CD4-positive, alpha-beta T cell (primary cell): ENCODE data around the gene ROPN1B. TPM values are rescaled to one million over a fixed set of nuclear protein-coding genes. Genes with fewer than 3 reads are reported as not detected.
"Not testable (repeated sequence)": the region's sequence is repeated elsewhere in the genome, so short reads cannot be mapped to it uniquely, and the experiment has no call there.

ENCODE experiments used
- ATAC-seq: fragments of 200-7000 bp; cut with Tn5 transposase; one replicate; pipeline ENCODE4 v1.10.0; 2022; ENCODE audit warnings: mild to moderate bottlenecking; ENCODE audit not compliant: poor library complexity
- CTCF ChIA-PET: fragments of 350-600 bp; sonication (Branson Sonifier 250); formaldehyde crosslinking; loops from one replicate; lab custom pipeline; 2021; ENCODE audit warnings: antibody characterized with exemption, inconsistent platforms; lab: Charles Lee
- POLR2A ChIA-PET: fragments of 350-600 bp; sonication (Branson Sonifier 250); formaldehyde crosslinking; loops from one replicate; lab custom pipeline; 2021; ENCODE audit warnings: antibody characterized with exemption, inconsistent platforms; lab: Charles Lee
- DNase-seq, 14 experiments: peaks; one replicate each; pipeline ENCODE4 v3.0.0-alpha.2; 2013 to 2020; ENCODE audit warnings: mixed read lengths in 2 of 14
- H3K27ac ChIP-seq, 2 donors: one replicate each; pipeline versions ENCODE4 v1.5.1 to v1.7.0; 2013; ENCODE audit warnings: low read length in 2 of 2, low read depth in 1 of 2, mild to moderate bottlenecking in 1 of 2
- H3K27me3 ChIP-seq, 2 experiments: 1 replicate in 1 of 2; 2 replicates in 1 of 2; pipeline versions ENCODE4 v1.6.1 to v1.7.0; 2013; ENCODE audit warnings: low read length in 2 of 2, control low read depth in 1 of 2, mild to moderate bottlenecking in 1 of 2, moderate library complexity in 1 of 2; ENCODE audit not compliant: insufficient read depth in 2 of 2, control insufficient read depth in 1 of 2
- H3K36me3 ChIP-seq: one replicate; pipeline ENCODE4 v1.6.1; 2013; ENCODE audit warnings: low read length, control low read depth; ENCODE audit not compliant: insufficient read depth
- H3K4me1 ChIP-seq: one replicate; pipeline ENCODE4 v1.6.1; 2013; ENCODE audit warnings: low read length, control low read depth; ENCODE audit not compliant: insufficient read depth
- H3K4me3 ChIP-seq: one replicate; pipeline ENCODE4 v1.5.1; 2013; ENCODE audit warnings: mild to moderate bottlenecking, low read length, moderate library complexity
- H3K9me3 ChIP-seq, 2 experiments: 1 replicate in 1 of 2; 2 replicates in 1 of 2; pipeline versions ENCODE4 v1.6.1 to v1.7.0; 2013; ENCODE audit warnings: low read length in 2 of 2, mild to moderate bottlenecking in 2 of 2, control low read depth in 1 of 2, moderate library complexity in 1 of 2; ENCODE audit not compliant: control insufficient read depth in 1 of 2, insufficient read depth in 1 of 2
- H3K27ac Mint-ChIP-seq: one replicate; pipeline ENCODE4 v1.8.0; 2020; ENCODE audit warnings: mixed read lengths
- H3K27me3 Mint-ChIP-seq: one replicate; pipeline ENCODE4 v1.8.0; 2021; ENCODE audit warnings: mixed read lengths
- H3K36me3 Mint-ChIP-seq: one replicate; pipeline ENCODE4 v1.8.0; 2021; ENCODE audit warnings: low read depth, mixed read lengths
- H3K4me1 Mint-ChIP-seq: one replicate; pipeline ENCODE4 v1.8.0; 2021; ENCODE audit warnings: low read depth, mixed read lengths
- H3K4me3 Mint-ChIP-seq: one replicate; pipeline ENCODE4 v1.8.0; 2020; ENCODE audit warnings: mild to moderate bottlenecking, mixed read lengths
- H3K9me3 Mint-ChIP-seq: one replicate; pipeline ENCODE4 v1.8.0; 2020; ENCODE audit warnings: mixed read lengths
- intact Hi-C, 2 experiments: fragments of 100-400 bp; cut with DNase I in 1 of 2; cut with micrococcal nuclease in 1 of 2; formaldehyde crosslinking; loops; one replicate each; pipeline versions ENCODE4 v1.15.1 to v1.9.0; 2023 to 2025; cut with DNase I, micrococcal nuclease
- total RNA-seq, 174 experiments: library from RNA in 2 of 174; stranded (reverse) in 2 of 174; gene quantifications; one replicate each; pipeline ENCODE4 v1.2.3 and lab custom pipeline; 2021 to 2026
- TF ChIP-seq, protein P1 (sequence below): fragments of 200-600 bp; IDR thresholded peaks from one replicate; pipeline ENCODE4 v1.8.0; 2022; ENCODE audit warnings: antibody characterized with exemption, mild to moderate bottlenecking

ROPN1B gene
- total RNA-seq, 2 experiments from 2014 or later: 0.25 TPM; not detected in 1

DNA sequence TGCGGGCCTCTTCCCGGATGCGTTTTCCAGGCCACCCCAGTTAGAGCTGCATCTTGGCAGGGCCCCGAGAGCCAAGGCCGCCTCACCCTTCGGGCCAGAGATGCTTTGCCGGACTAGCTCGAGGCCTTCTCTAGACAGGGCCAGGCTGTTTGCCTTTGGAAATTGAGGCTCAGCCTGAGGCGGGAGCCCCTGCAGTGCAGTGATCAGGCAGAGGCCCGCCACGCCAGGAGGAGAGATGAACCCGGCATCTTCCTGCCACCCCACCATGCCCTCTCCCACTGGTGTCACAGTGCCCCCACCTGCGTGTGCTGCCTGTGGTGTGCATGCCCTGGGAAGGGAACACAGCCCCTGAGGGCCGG lies 8.9 kb upstream of the ROPN1B start:
- Histone ChIP-seq H3K4me1 (no peaks in the 10 kb centered on the region), H3K36me3 (no peaks in the 10 kb centered on the region), H3K9me3 (peaks cover 0 to 15% of the 10 kb centered on the region in 2 experiments), H3K27me3 (peaks cover 7 to 16% of the 10 kb centered on the region in 2 experiments), H3K27ac (no peak overlapping the region), H3K4me3 (no peak overlapping the region)
- Mint-ChIP-seq H3K27ac (no peak overlapping the region), H3K27me3 (peaks cover 30% of the 10 kb centered on the region), H3K4me1 (no peaks in the 10 kb centered on the region), H3K9me3 (no peaks in the 10 kb centered on the region), H3K36me3 (no peaks in the 10 kb centered on the region), H3K4me3 (no peak overlapping the region)
- intact Hi-C loops: no loop called here
- ATAC-seq: no peak
- POLR2A ChIA-PET: no interaction called here
- no peak for DNase-seq
- TF ChIP-seq, protein P1, sequence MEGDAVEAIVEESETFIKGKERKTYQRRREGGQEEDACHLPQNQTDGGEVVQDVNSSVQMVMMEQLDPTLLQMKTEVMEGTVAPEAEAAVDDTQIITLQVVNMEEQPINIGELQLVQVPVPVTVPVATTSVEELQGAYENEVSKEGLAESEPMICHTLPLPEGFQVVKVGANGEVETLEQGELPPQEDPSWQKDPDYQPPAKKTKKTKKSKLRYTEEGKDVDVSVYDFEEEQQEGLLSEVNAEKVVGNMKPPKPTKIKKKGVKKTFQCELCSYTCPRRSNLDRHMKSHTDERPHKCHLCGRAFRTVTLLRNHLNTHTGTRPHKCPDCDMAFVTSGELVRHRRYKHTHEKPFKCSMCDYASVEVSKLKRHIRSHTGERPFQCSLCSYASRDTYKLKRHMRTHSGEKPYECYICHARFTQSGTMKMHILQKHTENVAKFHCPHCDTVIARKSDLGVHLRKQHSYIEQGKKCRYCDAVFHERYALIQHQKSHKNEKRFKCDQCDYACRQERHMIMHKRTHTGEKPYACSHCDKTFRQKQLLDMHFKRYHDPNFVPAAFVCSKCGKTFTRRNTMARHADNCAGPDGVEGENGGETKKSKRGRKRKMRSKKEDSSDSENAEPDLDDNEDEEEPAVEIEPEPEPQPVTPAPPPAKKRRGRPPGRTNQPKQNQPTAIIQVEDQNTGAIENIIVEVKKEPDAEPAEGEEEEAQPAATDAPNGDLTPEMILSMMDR: no peak
- CTCF ChIA-PET: no interaction called here

DNA sequence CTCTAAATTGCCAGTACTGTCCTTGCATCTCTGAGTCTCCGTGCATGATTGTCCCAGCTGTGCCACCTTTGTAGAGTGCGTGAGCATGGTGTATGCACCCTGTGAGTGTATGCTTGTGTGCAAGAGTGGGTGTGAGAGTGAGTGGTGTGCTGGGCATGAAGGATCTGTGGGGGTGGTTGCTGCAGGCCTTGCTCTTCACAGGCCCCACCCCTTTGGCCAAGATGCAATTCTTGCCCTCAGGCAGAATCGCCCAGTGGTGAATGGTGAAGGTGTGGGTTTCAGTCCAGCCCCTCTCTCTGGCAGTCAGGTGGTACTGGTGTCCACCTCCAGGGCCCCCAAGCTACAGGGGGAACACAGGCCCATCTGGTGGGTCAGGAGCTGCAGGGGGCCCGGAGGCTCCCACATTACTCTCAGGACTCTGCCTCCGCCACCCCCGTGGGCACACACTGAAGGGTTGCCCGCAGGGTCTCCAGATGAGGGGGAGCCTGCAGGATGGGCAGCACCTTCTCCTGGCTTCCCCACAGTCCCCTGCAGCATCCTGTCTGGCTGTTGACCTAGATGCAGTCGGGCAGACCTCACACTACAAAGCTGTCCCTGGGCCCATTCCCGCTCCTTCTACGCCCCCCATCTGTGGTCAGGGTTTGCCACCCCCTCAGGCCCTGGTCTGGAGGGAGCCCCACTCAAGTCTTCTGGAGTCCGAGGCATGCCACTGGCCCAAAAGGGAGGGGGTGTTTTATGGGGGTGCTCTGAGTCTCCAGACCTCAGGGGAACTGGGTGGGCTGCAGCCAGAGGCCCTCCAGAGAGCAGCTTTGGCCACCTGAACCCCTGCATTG lies 8.3 kb upstream of the ROPN1B start:
- ATAC-seq: no peak
- CTCF ChIA-PET: no interaction called here

DNA sequence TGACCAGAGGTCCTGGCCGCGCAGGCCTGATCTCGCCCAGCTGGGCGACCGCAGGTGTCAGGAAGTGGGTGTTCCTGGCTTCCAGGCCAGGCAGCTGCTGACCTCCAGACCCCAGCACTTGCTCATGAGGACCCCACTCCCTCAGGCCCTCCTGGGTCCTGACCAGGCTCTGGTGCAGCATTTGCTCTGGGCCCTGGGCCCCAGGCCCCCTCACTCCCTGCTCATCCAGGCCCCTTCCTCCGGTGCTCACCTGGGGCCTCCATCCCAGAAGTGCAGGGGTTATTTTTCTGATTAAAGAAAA lies 7.7 kb upstream of the ROPN1B start:
- H3K4me3 ChIP-seq: no peak overlapping the region
- no peak overlapping the region for H3K27ac Mint-ChIP-seq
- H3K27ac ChIP-seq: no peak overlapping the region
- no peak for DNase-seq
- no peaks in the 10 kb centered on the region for H3K4me1 ChIP-seq
- ChIA-PET POLR2A (no interaction called here), CTCF (no interaction called here)
- H3K4me3 Mint-ChIP-seq: no peak overlapping the region
- TF ChIP-seq, protein P1: no peak
- no peaks in the 10 kb centered on the region for H3K36me3 ChIP-seq
- peaks cover 22% of the 10 kb centered on the region for H3K27me3 Mint-ChIP-seq
- H3K27me3 ChIP-seq: peaks cover 13 to 14% of the 10 kb centered on the region in 2 experiments
- H3K9me3 ChIP-seq: peaks cover 0 to 15% of the 10 kb centered on the region in 2 experiments
- intact Hi-C loops: no loop called here
- no peaks in the 10 kb centered on the region for H3K4me1 Mint-ChIP-seq
- no peaks in the 10 kb centered on the region for H3K36me3 Mint-ChIP-seq
- H3K9me3 Mint-ChIP-seq: no peaks in the 10 kb centered on the region
- no peak for ATAC-seq

More for the DNA sequence above, 8.3 kb upstream of the ROPN1B start:
- no peaks in the 10 kb centered on the region for H3K36me3 Mint-ChIP-seq
- no peak overlapping the region for H3K4me3 ChIP-seq
- H3K9me3 Mint-ChIP-seq: no peaks in the 10 kb centered on the region
- no peaks in the 10 kb centered on the region for H3K36me3 ChIP-seq
- no peaks in the 10 kb centered on the region for H3K4me1 Mint-ChIP-seq
- DNase-seq: no peak
- TF ChIP-seq, protein P1: no peak
- H3K4me1 ChIP-seq: no peaks in the 10 kb centered on the region
- H3K27ac ChIP-seq: no peak overlapping the region
- peaks cover 9 to 15% of the 10 kb centered on the region in 2 experiments for H3K27me3 ChIP-seq
- intact Hi-C loops: no loop called here
- H3K27me3 Mint-ChIP-seq: peaks cover 27% of the 10 kb centered on the region
- POLR2A ChIA-PET: no interaction called here
- no peak overlapping the region for H3K4me3 Mint-ChIP-seq
- H3K27ac Mint-ChIP-seq: no peak overlapping the region
- peaks cover 0 to 15% of the 10 kb centered on the region in 2 experiments for H3K9me3 ChIP-seq

- H3K27ac ChIP-seq, H3K36me3 ChIP-seq, CTCF ChIA-PET, DNase-seq, H3K36me3 Mint-ChIP-seq, intact Hi-C loops, H3K4me3 Mint-ChIP-seq, POLR2A ChIA-PET, H3K4me1 Mint-ChIP-seq, ATAC-seq, H3K4me1 ChIP-seq, H3K27ac Mint-ChIP-seq, H3K4me3 ChIP-seq, H3K9me3 Mint-ChIP-seq: not testable (repeated sequence)
- Histone ChIP-seq H3K9me3 (peaks cover 0 to 10% of the 10 kb centered on the region in 2 experiments), H3K27me3 (peaks cover 18 to 20% of the 10 kb centered on the region in 2 experiments)
- H3K27me3 Mint-ChIP-seq: peaks cover 11% of the 10 kb centered on the region
Observed at GRCh38 chr3:125963834-125964233, 5.1 kb upstream of the ROPN1B start.
